Calu3 (cell line): ENCODE data around the gene ADAMTS7. TPM values are rescaled to one million over a fixed set of nuclear protein-coding genes. Genes with fewer than 3 reads are reported as not detected.
A peak's percentile ranks its signal among the peaks of the same experiment; 100 is the strongest.
"Not testable (repeated sequence)": the region's sequence is repeated elsewhere in the genome, so short reads cannot be mapped to it uniquely, and the experiment has no call there.

Experiments
- BruUV-seq: library from RNA; stranded (reverse); fragments of 400-500 nt; replicated peaks from 2 replicates; lab custom pipeline; 2021; lab: Mats Ljungman, UMichigan
- CTCF ChIA-PET: fragments of 300-600 bp; sonication (Branson Sonifier 250); formaldehyde crosslinking; loops from one replicate; lab custom pipeline; 2022; ENCODE audit warnings: antibody characterized with exemption; lab: Charles Lee
- DNase-seq: peaks from one replicate; pipeline ENCODE4 v3.0.0; 2022
- H3K27ac Mint-ChIP-seq: one replicate; pipeline ENCODE4 v1.8.0; 2022; ENCODE audit warnings: mixed read lengths; ENCODE audit not compliant: unreplicated experiment
- H3K27me3 Mint-ChIP-seq: one replicate; pipeline ENCODE4 v1.8.0; 2022; ENCODE audit warnings: mixed read lengths; ENCODE audit not compliant: unreplicated experiment
- H3K36me3 Mint-ChIP-seq: one replicate; pipeline ENCODE4 v1.8.0; 2022; ENCODE audit warnings: mild to moderate bottlenecking, moderate library complexity, mixed read lengths; ENCODE audit not compliant: insufficient read depth, unreplicated experiment
- H3K4me1 Mint-ChIP-seq: one replicate; pipeline ENCODE4 v1.8.0; 2022; ENCODE audit warnings: mild to moderate bottlenecking, low read depth, mixed read lengths; ENCODE audit not compliant: unreplicated experiment
- H3K4me3 Mint-ChIP-seq: one replicate; pipeline ENCODE4 v1.8.0; 2022; ENCODE audit warnings: mild to moderate bottlenecking, low read depth, moderate library complexity, mixed read lengths; ENCODE audit not compliant: unreplicated experiment
- H3K9me3 Mint-ChIP-seq: one replicate; pipeline ENCODE4 v1.8.0; 2022; ENCODE audit warnings: low read depth, mixed read lengths; ENCODE audit not compliant: unreplicated experiment
- CTCF ChIP-seq: fragments of 200-600 bp; IDR thresholded peaks from one replicate; pipeline ENCODE4 v1.8.0; 2022; ENCODE audit warnings: antibody characterized with exemption; ENCODE audit not compliant: unreplicated experiment
- intact Hi-C: fragments of 100-400 bp; cut with micrococcal nuclease; formaldehyde crosslinking; loops from one replicate; pipeline ENCODE4 v1.10.0; 2022; ENCODE audit not compliant: unreplicated experiment
- total RNA-seq: library from RNA; stranded (reverse); gene quantifications from 2 replicates; pipeline ENCODE4 v1.2.3, GENCODE V29; 2022

ADAMTS7 gene
- total RNA-seq, 1 experiment from 2014 or later, result 1.4 TPM

GRCh38 chr15:78768096-78768495, 43.2 kb downstream of the ADAMTS7 start:
- intact Hi-C loops, result no loop called here
- no peak overlapping the region for H3K4me3 Mint-ChIP-seq
- no TSS peak for BruUV-seq
- no peaks in the 10 kb centered on the region for H3K4me1 Mint-ChIP-seq
- TF ChIP-seq CTCF, result no peak
- peaks cover 57% of the 10 kb centered on the region for H3K27me3 Mint-ChIP-seq
- no peak for DNase-seq
- H3K9me3 Mint-ChIP-seq, result no peaks in the 10 kb centered on the region
- no peaks in the 10 kb centered on the region for H3K36me3 Mint-ChIP-seq
- no peak overlapping the region for H3K27ac Mint-ChIP-seq
- CTCF ChIA-PET, result no interaction called here

GRCh38 chr15:78767331-78767951, 43.8 kb downstream of the ADAMTS7 start:
- H3K9me3 Mint-ChIP-seq, result no peaks in the 10 kb centered on the region
- peaks cover 56% of the 10 kb centered on the region for H3K27me3 Mint-ChIP-seq
- BruUV-seq, result no TSS peak
- peak; percentile 39 for DNase-seq
- CTCF ChIA-PET, result no interaction called here
- TF ChIP-seq CTCF, result no peak
- no peaks in the 10 kb centered on the region for H3K4me1 Mint-ChIP-seq
- H3K4me3 Mint-ChIP-seq, result no peak overlapping the region
- no peaks in the 10 kb centered on the region for H3K36me3 Mint-ChIP-seq
- no peak overlapping the region for H3K27ac Mint-ChIP-seq
- intact Hi-C loops, result no loop called here

- H3K4me1 Mint-ChIP-seq, H3K4me3 Mint-ChIP-seq, H3K27ac Mint-ChIP-seq, intact Hi-C loops, H3K9me3 Mint-ChIP-seq, CTCF ChIA-PET, DNase-seq, BruUV-seq, H3K36me3 Mint-ChIP-seq: not testable (repeated sequence)
- H3K27me3 Mint-ChIP-seq, result peaks cover 48% of the 10 kb centered on the region
Measured at GRCh38 chr15:78766641-78767071, 44.6 kb downstream of the ADAMTS7 start.

GRCh38 chr15:78766041-78766440, 45.2 kb downstream of the ADAMTS7 start:
- BruUV-seq, result no TSS peak
- no peaks in the 10 kb centered on the region for H3K36me3 Mint-ChIP-seq
- CTCF ChIA-PET, result no interaction called here
- no peaks in the 10 kb centered on the region for H3K4me1 Mint-ChIP-seq
- intact Hi-C loops, result no loop called here
- TF ChIP-seq CTCF, result no peak
- DNase-seq, result no peak
- no peak overlapping the region for H3K4me3 Mint-ChIP-seq
- H3K27me3 Mint-ChIP-seq, result peaks cover 42% of the 10 kb centered on the region
- no peak overlapping the region for H3K27ac Mint-ChIP-seq
- H3K9me3 Mint-ChIP-seq, result no peaks in the 10 kb centered on the region

GRCh38 chr15:78765154-78765860, 46.0 kb downstream of the ADAMTS7 start:
- H3K9me3 Mint-ChIP-seq, H3K4me1 Mint-ChIP-seq, DNase-seq, H3K4me3 Mint-ChIP-seq, H3K27ac Mint-ChIP-seq, BruUV-seq, CTCF ChIA-PET, intact Hi-C loops, H3K36me3 Mint-ChIP-seq: not testable (repeated sequence)
- peaks cover 34% of the 10 kb centered on the region for H3K27me3 Mint-ChIP-seq
